Measurements from ENCODE around the gene IL1A. TPM values are rescaled to one million over a fixed set of nuclear protein-coding genes. Genes with fewer than 3 reads are reported as not detected.

Gene IL1A
- total and polyA plus RNA-seq, 2 donors (not counting 3 experiments of a cell fraction or from before 2014, with no cell fraction given), result 0.29 to 1.4 TPM

- no peak for FAIRE-seq
- Histone ChIP-seq H3K36me3 (ENCODE audit: control insufficient read depth in 2 of 2, extremely low read depth in 1 of 2, insufficient read depth in 2 of 2, low read length in 2 of 2) (no peaks in the 10 kb centered on the region), H3K27ac (ENCODE audit: insufficient read depth, low read depth, low read length) (no peak overlapping the region), H3K27me3 (ENCODE audit: control insufficient read depth in 2 of 2, insufficient read depth in 2 of 2, low read length in 2 of 2) (no peaks in the 10 kb centered on the region), H3K4me1 (ENCODE audit: control insufficient read depth, extremely low read depth, insufficient read depth, low read length) (peaks cover 30% of the 10 kb centered on the region), H4K20me1 (replicated peaks; ENCODE audit: control insufficient read depth, extremely low read depth, insufficient read depth, low read length) (no peaks in the 10 kb centered on the region), H3K4me2 (ENCODE audit: insufficient read depth, low read length) (no peak overlapping the region), H3K4me3 (replicated peaks in 1 of 3; ENCODE audit: insufficient read depth in 1 of 3, low read depth in 1 of 3, low read length in 3 of 3) (no peak overlapping the region), H3K9me3 (replicated peaks; ENCODE audit: control insufficient read depth, insufficient read depth, low read length) (no peaks in the 10 kb centered on the region), H3K9ac (replicated peaks; ENCODE audit: extremely low read depth, insufficient read depth, low read length) (no peak overlapping the region), H3K9me1 (replicated peaks; ENCODE audit: control insufficient read depth, extremely low read depth, insufficient read depth, low read length) (no peaks in the 10 kb centered on the region), H2AFZ (ENCODE audit: low read depth, low read length) (no peak overlapping the region), H3K79me2 (ENCODE audit: control insufficient read depth, insufficient read depth, low read length) (no peaks in the 10 kb centered on the region)
- dilution Hi-C loops (cut with MboI; ENCODE audit: extremely low pct_ligation_motif_present, low sequenced_read_pairs), result no loop called here
- no peak for DNase-seq (ENCODE audit: low read depth, low spot score)
- POLR2A ChIA-PET, result no interaction called here
- intact Hi-C loops (cut with micrococcal nuclease), result loop anchor here (5.0 kb wide), 2 partner anchors 122 to 128 kb away; no protein-coding TSS in a partner anchor
- CTCF ChIA-PET, result interaction anchor here (0.8 to 1.2 kb wide), 3 partner anchors 63 to 127 kb away, joined by 3 to 4 read pairs (median 4); no protein-coding TSS in a partner anchor
- TF ChIP-seq JUN (IDR thresholded peaks at IDR 0.05; ENCODE audit: borderline replicate concordance, insufficient read depth, insufficient read length, low read depth), result no peak
- no peak for TF ChIP-seq FOS (IDR thresholded peaks at IDR 0.05; ENCODE audit: borderline replicate concordance, insufficient read depth, low read length)
- no peak for TF ChIP-seq EZH2 (IDR thresholded peaks at IDR 0.05; ENCODE audit: borderline replicate concordance, low read depth, low read length, severe bottlenecking)
- TF ChIP-seq MAX (IDR thresholded peaks at IDR 0.05; ENCODE audit: insufficient read depth, insufficient read length), result no peak
- TF ChIP-seq MYC (IDR thresholded peaks at IDR 0.05; ENCODE audit: low read depth, low read length), result no peak
- no peak for TF ChIP-seq POLR2A (IDR thresholded peaks at IDR 0.05; ENCODE audit: low read depth, low read length)
- no peak for TF ChIP-seq GATA2 (IDR thresholded peaks at IDR 0.05; ENCODE audit: insufficient read depth, insufficient read length, low read depth, low read length)
- TF ChIP-seq CTCF (IDR thresholded peaks at IDR 0.05; ENCODE audit: extremely low read depth in 1 of 2, insufficient read depth in 1 of 2, low read depth in 1 of 2, low read length in 2 of 2), result no peak
- BruUV-seq (replicated peaks), result no TSS peak
Measured at GRCh38 chr2:112814278-112814677, 30.0 kb upstream of the IL1A start.

All from endothelial cell of umbilical vein (primary cell).